HG02610 (cell line): ENCODE data around the gene NRXN2.
A peak's percentile ranks its signal among the peaks of the same experiment; 100 is the strongest.

Experiments
- ATAC-seq: cut with Tn5 transposase; IDR thresholded peaks from one replicate; pipeline ENCODE4 v1.9.1; 2021; ENCODE audit warnings: mild to moderate bottlenecking, moderate library complexity; ENCODE audit not compliant: unreplicated experiment

The NRXN2 gene

GRCh38 chr11:64723117-64723906 is at the start of gene NRXN2:
TSS of gene NRXN2 (minus strand) at chr11:64723197. CDS start at chr11:64713699, 9,498 bp downstream.
- ATAC-seq: peak; percentile 89

GRCh38 chr11:64772303-64773018 is 49.5 kb upstream of the NRXN2 start:
- no peak for ATAC-seq

- ATAC-seq: no peak
These were observed 48.9 kb upstream of the NRXN2 start for GRCh38 chr11:64771861-64772260.

- no peak for ATAC-seq
These were observed 47.1 kb upstream of the NRXN2 start for GRCh38 chr11:64770120-64770519.

GRCh38 chr11:64769283-64769682 is 46.3 kb upstream of the NRXN2 start:
- no peak for ATAC-seq

- no peak for ATAC-seq
These were observed 45.3 kb upstream of the NRXN2 start for GRCh38 chr11:64768300-64768694.

- no peak for ATAC-seq
These were observed 44.6 kb upstream of the NRXN2 start for GRCh38 chr11:64767344-64768299.

GRCh38 chr11:64766881-64767280 is 43.9 kb upstream of the NRXN2 start:
- ATAC-seq: no peak

- no peak for ATAC-seq
These were observed 43.1 kb upstream of the NRXN2 start for GRCh38 chr11:64765851-64766665.

- no peak for ATAC-seq
These were observed 42.4 kb upstream of the NRXN2 start for GRCh38 chr11:64765291-64765850.

GRCh38 chr11:64764753-64765152 is 41.8 kb upstream of the NRXN2 start:
- ATAC-seq: no peak

GRCh38 chr11:64764040-64764611 is 41.1 kb upstream of the NRXN2 start:
- ATAC-seq: no peak

GRCh38 chr11:64763526-64764039 is 40.6 kb upstream of the NRXN2 start:
- ATAC-seq: no peak

- ATAC-seq: no peak
These were observed 39.9 kb upstream of the NRXN2 start for GRCh38 chr11:64762674-64763525.

GRCh38 chr11:64762277-64762673 is 39.3 kb upstream of the NRXN2 start:
- no peak for ATAC-seq

GRCh38 chr11:64760759-64761420 is 37.9 kb upstream of the NRXN2 start:
- no peak for ATAC-seq

- ATAC-seq: no peak
These were observed 37.0 kb upstream of the NRXN2 start, which contains the start of gene PYGM for GRCh38 chr11:64759722-64760719. TSS of gene PYGM (minus strand) at chr11:64759974. CDS start at chr11:64759898, 76 bp downstream.
